ENCODE measurements around the gene ZSCAN16.
"Not testable (repeated sequence)": the region's sequence is repeated elsewhere in the genome, so short reads cannot be mapped to it uniquely, and the experiment has no call there.

The ZSCAN16 gene

GRCh38 chr6:28124350-28124970, at the start of gene ZSCAN16:
TSS of gene ZSCAN16 (plus strand) at chr6:28124609. CDS start at chr6:28125444, 835 bp downstream.
- DNase-seq = peak; percentile 93

- no peak for DNase-seq
Observed at GRCh38 chr6:28078050-28078449, 46.4 kb upstream of the ZSCAN16 start.

- DNase-seq = no peak
Observed at GRCh38 chr6:28078836-28079235, 45.6 kb upstream of the ZSCAN16 start.

- peak; percentile 29 for DNase-seq
Observed at GRCh38 chr6:28080381-28080630, 44.1 kb upstream of the ZSCAN16 start, which contains the start of gene ZNF165. TSS of gene ZNF165 (plus strand) at chr6:28080568. CDS start at chr6:28085481, 4,913 bp downstream.

- peak; percentile 94 for DNase-seq
Observed at GRCh38 chr6:28080631-28081485, 43.6 kb upstream of the ZSCAN16 start.

GRCh38 chr6:28081486-28081751, 43.0 kb upstream of the ZSCAN16 start:
- no peak for DNase-seq

GRCh38 chr6:28082939-28083338, 41.5 kb upstream of the ZSCAN16 start:
- DNase-seq = no peak

- no peak for DNase-seq
Observed at GRCh38 chr6:28089054-28089453, 35.4 kb upstream of the ZSCAN16 start.

- no peak for DNase-seq
Observed at GRCh38 chr6:28090917-28091586, 33.4 kb upstream of the ZSCAN16 start.

GRCh38 chr6:28102222-28102621, 22.2 kb upstream of the ZSCAN16 start:
- DNase-seq = not testable (repeated sequence)

GRCh38 chr6:28102699-28103098, 21.7 kb upstream of the ZSCAN16 start:
- not testable (repeated sequence) for DNase-seq

GRCh38 chr6:28104392-28105244, 19.8 kb upstream of the ZSCAN16 start:
- DNase-seq = peak; percentile 89

GRCh38 chr6:28105245-28105639, 19.2 kb upstream of the ZSCAN16 start:
- no peak for DNase-seq

- DNase-seq = no peak
Observed at GRCh38 chr6:28107506-28107905, 16.9 kb upstream of the ZSCAN16 start.

GRCh38 chr6:28111964-28112363, 12.4 kb upstream of the ZSCAN16 start:
- no peak for DNase-seq

GRCh38 chr6:28115799-28116198, 8.6 kb upstream of the ZSCAN16 start:
- no peak for DNase-seq

GRCh38 chr6:28117386-28118050, 6.9 kb upstream of the ZSCAN16 start:
- DNase-seq = no peak

GRCh38 chr6:28118217-28118616, 6.2 kb upstream of the ZSCAN16 start:
- DNase-seq = no peak

- no peak for DNase-seq
Observed at GRCh38 chr6:28121876-28122275, 2.5 kb upstream of the ZSCAN16 start.

GRCh38 chr6:28122283-28122682, 2.1 kb upstream of the ZSCAN16 start:
- DNase-seq = not testable (repeated sequence)

- no peak for DNase-seq
Observed at GRCh38 chr6:28124971-28125353, 553 bp downstream of the ZSCAN16 start.

- no peak for DNase-seq
Observed at GRCh38 chr6:28125401-28125800, 992 bp downstream of the ZSCAN16 start.

- peak; percentile 30 for DNase-seq
Observed at GRCh38 chr6:28134015-28134414, 9.6 kb downstream of the ZSCAN16 start.

Measured in NCI-H345 (cell line).